NCI-H2196 (cell line): ENCODE measurements around the gene CRELD2.

Experiments used
- DNase-seq: peaks from one replicate; lab custom pipeline; 2025; ENCODE audit not compliant: unreplicated experiment; lab: John Stamatoyannopoulos, UW

The CRELD2 gene

DNA sequence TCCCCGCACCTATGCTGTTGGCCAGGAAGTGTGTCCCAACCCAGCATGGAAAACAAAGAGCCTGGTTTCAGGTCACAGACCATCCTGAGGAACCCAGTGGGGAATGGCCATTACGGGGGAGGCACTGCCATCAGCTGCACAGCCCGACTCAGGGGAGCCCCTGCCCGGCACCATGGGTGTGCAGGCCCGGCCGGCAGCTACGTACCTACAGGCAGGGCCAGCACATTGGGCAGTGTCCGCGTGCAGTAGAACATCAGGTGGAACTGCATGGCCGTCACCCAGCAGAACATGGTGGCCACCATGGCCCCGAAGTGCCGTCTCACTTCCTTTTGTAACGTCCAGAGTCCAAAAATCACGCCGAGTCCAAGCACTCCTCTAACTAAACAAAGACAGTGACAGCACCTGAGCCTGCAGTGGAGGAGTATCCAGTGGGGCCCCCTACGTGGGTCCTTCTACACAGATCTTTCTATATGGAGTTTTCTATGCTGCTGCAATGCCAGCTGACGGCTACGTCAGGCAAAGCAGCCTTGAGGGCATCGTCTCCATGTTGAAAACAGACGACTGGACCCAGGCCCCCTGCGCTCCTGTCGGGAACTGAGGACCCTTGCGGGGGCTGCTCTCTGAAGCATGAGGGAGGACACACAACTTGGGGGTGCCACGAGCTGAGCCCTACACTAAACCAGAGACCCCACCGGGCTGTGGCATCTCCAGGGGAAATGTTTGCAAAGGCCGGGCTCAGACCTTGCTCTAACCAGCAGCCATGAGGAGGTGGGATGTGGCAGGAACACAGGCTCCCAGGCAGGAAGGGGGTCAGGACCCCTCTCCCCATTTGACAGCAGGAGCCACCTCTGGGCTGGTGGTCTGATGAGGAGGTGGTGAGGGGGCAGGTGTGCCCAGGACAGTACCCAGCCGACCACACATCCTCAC, 7.9 kb upstream of the CRELD2 start:
- no peak for DNase-seq

GRCh38 chr22:49911881-49912625, 6.4 kb upstream of the CRELD2 start:
- no peak for DNase-seq

GRCh38 chr22:49913026-49913425, 5.4 kb upstream of the CRELD2 start:
- DNase-seq: no peak

DNA sequence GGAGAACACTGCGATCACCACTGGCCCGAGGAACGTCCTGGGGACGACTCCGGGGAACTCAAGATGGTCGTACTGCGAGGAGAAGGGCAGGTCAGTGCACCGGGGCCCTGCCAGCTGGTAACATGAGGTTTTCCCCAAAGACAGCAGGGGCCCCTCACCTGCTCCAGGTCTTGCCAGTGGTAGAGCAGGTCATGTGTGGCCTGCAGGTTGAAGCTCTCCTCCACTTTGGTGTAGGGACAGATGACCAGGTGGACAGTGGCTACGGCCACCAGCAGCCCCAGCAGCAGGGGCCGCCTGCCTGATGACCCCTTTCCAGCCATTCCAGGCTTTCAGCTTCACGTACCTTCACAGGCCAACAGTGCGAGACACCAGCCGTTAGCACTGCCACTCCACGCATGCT, 5.0 kb upstream of the CRELD2 start:
- DNase-seq: no peak

DNA sequence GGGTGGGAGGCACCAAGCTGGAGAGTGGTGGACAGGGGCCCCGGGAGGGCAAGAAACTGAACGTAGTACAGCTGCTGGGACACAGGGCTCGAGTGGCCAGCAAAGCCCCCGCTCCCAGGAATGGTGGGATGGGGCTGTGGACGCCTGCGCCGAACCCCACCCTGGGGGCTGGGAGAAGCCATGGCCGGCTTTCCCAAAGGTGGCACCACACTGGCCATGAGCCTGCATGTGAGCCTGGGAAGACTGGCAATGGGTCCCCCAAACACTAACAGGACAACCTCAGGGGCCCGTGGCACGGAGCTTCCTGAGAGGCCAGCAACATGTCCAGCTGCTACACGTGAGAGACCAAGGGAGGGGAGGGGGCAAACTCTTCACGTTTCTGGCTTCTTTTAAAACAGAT, 4.2 kb upstream of the CRELD2 start:
- no peak for DNase-seq

DNA sequence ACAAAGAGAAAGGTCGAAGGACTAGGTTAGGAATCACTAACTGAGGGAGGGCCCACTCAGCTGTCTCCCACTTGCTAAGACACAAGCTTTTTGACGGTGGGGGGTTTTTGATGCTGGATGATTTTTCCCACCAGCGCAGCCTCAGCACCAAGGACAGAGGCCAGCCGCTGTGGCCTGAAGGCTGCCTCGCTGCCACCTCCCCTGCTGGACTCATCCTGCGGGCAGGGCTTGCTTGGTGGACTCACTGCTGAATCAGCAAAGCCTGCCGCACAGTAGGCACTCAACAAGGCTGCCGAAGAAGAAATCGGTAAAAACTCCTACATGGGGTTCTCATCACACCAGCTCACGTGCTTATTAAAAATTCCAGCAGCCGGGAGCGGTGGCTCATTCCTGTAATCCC, 2.8 kb upstream of the CRELD2 start:
- no peak for DNase-seq

- DNase-seq: no peak
Observed at GRCh38 chr22:49916831-49917230, 1.6 kb upstream of the CRELD2 start.

GRCh38 chr22:49918911-49919881, 762 bp downstream of the CRELD2 start:
- no peak for DNase-seq

- no peak for DNase-seq
Observed at GRCh38 chr22:49920859-49921258, 2.4 kb downstream of the CRELD2 start.

- no peak for DNase-seq
Observed at GRCh38 chr22:49921508-49922278, 3.3 kb downstream of the CRELD2 start.

- no peak for DNase-seq
Observed at GRCh38 chr22:49922484-49922883, 4.0 kb downstream of the CRELD2 start.

GRCh38 chr22:49922926-49923325, 4.5 kb downstream of the CRELD2 start:
- no peak for DNase-seq

- DNase-seq: no peak
Observed at GRCh38 chr22:49923445-49923844, 5.0 kb downstream of the CRELD2 start.

GRCh38 chr22:49924113-49924833, 5.8 kb downstream of the CRELD2 start:
- DNase-seq: no peak

DNA sequence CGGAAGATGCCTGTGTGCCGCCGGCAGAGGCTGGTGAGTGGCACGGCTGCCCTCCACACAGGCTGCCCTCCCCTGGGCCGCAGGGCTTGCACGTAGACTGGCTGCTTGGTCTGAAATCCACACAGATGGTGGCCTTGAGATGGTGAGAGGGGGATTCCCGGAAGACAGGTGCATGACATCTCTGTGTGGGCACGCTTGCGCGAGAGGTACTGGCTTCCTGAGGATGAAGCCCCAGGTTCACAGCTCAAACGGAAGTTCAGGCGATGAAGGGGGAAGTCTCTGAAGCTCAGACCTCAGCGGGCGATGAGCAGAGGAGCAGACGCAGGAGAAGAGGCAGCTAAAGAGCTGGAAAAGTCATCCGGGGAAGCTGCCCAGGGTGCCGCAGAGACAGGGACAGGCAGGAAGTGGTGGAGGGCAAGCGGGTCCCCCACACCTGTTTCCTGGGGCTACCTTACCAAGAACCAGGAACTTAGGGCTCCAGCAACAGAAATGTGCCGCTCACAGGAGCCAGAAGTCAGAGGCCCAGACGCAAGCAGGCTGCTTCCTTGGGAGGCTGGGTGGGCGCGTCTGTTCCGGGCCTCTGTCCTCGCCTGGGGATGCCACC, 7.2 kb downstream of the CRELD2 start:
- no peak for DNase-seq

- no peak for DNase-seq
Observed at GRCh38 chr22:49926916-49927315, 8.5 kb downstream of the CRELD2 start.

DNA sequence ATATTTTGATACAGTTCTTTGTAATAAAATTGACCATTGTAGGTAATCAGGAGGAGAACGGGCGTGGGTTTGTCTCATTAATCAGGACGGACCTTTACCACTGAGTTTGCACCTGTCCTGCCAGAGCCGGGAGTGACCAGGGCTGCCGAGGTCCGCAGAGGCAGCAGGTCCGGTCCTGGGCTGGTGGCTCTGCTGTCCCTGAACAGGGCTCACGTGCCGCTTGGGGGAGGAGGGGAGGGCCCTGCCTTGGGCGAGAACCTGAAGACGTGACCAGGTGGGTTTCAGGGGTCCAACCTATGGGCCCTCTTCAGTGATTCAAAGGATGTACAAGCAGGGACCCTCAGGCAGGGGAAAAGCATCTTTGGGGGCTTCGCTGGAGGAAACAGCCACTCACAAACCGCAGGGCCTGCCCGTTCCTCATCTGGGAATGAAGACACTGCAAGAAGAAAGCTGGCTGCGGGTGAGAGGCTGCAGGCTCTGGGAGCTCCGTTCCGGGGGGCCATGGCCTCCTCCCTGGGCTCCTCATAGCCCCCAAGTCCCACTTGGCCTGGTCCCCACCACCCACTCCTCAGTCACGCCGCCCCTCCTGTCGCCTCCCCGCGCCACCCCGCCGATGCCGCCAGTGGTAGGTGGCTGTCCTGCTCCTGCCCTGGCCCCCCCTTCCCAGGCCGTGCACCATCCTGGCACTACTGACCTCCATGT, 9.2 kb downstream of the CRELD2 start:
- DNase-seq: no peak

GRCh38 chr22:49928185-49928495, 9.7 kb downstream of the CRELD2 start:
- DNase-seq: no peak
